Body of pancreas (tissue), 4 donors: ENCODE data around the gene CYP8B1. TPM values are rescaled to one million over a fixed set of nuclear protein-coding genes. Genes with fewer than 3 reads are reported as not detected.

Experiments
- ATAC-seq: fragments of 150-250 bp; one replicate; pipeline ENCODE4 v1.9.1; 2016
- DNase-seq, 4 donors: peaks; one replicate each; pipeline ENCODE4 v3.0.0-alpha.2; 2019
- H3K27ac ChIP-seq, 4 donors: fragments of 200-600 bp; sonication (generic); 1 replicate in 3 of 4; 2 replicates in 1 of 4; pipeline versions ENCODE4 v1.5.1 to v1.6.1; 2016 to 2019; ENCODE audit warnings: mild to moderate bottlenecking in 1 of 4, mixed read lengths in 1 of 4, moderate library complexity in 1 of 4
- H3K27me3 ChIP-seq, 2 donors: fragments of 200-600 bp; sonication (generic); one replicate each; pipeline ENCODE4 v1.6.0; 2016; ENCODE audit warnings: mild to moderate bottlenecking in 1 of 2
- H3K36me3 ChIP-seq, 2 donors: fragments of 200-600 bp; sonication (generic); replicated peaks in 1 of 2; 2 replicates each; pipeline ENCODE4 v1.5.1; 2016; ENCODE audit warnings: low read depth in 2 of 2; ENCODE audit not compliant: insufficient read depth in 1 of 2
- H3K4me1 ChIP-seq: fragments of 200-600 bp; sonication (generic); one replicate; pipeline ENCODE4 v1.6.0; 2016
- H3K4me3 ChIP-seq, 2 donors: fragments of 200-600 bp; sonication (generic); 1 replicate in 1 of 2; 2 replicates in 1 of 2; pipeline ENCODE4 v1.5.1; 2016 to 2019
- H3K9me3 ChIP-seq, 3 donors: fragments of 200-600 bp; sonication (generic); 1 replicate in 2 of 3; 2 replicates in 1 of 3; pipeline ENCODE4 v1.5.1; 2016
- POLR2A ChIP-seq, 3 donors: fragments of 450-650 bp; IDR thresholded peaks; one replicate each; pipeline ENCODE4 v1.6.1; 2016; ENCODE audit warnings: antibody characterized with exemption in 3 of 3, mild to moderate bottlenecking in 2 of 3
- WGBS, 2 donors: methylation state at CpG; one replicate each; pipeline ENCODE4 v1.1.5; 2017; 5-methylcytosine and 5-hydroxymethylcytosine counted together
- intact Hi-C: fragments of 100-400 bp; cut with DNase I; formaldehyde crosslinking; loops from one replicate; pipeline ENCODE4 v1.15.1; 2023
- total RNA-seq, 2 donors: library from RNA; depleted of rRNA; stranded (reverse); fragments of >200 nt; gene quantifications; one replicate each; pipeline ENCODE4 v1.1.0, GENCODE V29; 2016
- TF ChIP-seq, protein P1 (sequence below), 7 experiments: fragments of 450-650 bp in 4 of 7; fragments of 200-600 bp in 3 of 7; sonication (generic) in 3 of 7; IDR thresholded peaks; one replicate each; pipeline ENCODE4 v1.5.1; 2016 to 2019; ENCODE audit warnings: antibody characterized with exemption in 7 of 7

CYP8B1 gene
- total RNA-seq, 2 donors from 2014 or later, result not detected

DNA sequence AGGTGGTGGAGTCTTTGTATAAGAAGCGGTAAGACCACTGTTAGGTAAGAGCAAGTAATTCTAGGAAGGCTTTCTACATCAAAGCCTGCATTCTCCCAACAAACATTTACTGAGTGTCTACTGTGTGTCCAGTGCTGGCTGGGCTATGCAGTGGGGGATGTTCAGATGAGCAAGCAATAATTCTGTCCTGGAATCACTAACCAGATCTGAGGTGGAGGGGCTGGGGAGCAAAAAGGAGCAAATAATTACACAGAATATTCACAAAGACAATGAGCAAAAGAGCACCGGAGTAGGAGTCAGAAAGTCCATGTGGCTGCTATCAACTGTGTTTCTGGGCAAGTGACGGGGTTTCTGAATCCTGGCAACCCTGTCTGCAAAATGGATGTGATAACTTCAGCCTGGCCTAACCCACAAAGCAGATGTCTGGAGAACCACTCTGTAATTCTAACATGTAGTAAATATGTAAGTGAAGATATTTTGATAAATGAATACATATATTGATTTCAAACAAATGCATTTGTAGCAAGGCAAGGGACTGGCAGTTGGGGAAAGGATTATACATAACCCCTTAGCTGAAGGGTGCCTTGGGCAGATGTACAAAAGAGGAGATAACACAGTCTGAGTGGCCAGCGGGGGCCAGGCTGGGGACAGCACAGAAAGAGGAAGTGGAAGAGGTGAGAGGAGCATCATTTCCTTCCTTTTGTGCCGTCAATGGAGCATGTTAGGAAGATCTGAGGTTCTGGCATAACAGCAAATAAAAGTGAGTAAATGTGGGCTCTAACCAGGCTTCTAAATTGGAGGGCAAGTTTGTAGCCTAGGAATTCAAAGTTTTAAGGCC is 28.8 kb downstream of the CYP8B1 start:
- H3K9me3 ChIP-seq, result no peaks in the 10 kb centered on the region
- no peak for ATAC-seq
- H3K36me3 ChIP-seq, result no peaks in the 10 kb centered on the region
- DNase-seq, result peak in 1 of 4 donors; percentile 36
- TF ChIP-seq POLR2A (IDR thresholded peaks at IDR 0.05), result no peak
- TF ChIP-seq, protein P1, sequence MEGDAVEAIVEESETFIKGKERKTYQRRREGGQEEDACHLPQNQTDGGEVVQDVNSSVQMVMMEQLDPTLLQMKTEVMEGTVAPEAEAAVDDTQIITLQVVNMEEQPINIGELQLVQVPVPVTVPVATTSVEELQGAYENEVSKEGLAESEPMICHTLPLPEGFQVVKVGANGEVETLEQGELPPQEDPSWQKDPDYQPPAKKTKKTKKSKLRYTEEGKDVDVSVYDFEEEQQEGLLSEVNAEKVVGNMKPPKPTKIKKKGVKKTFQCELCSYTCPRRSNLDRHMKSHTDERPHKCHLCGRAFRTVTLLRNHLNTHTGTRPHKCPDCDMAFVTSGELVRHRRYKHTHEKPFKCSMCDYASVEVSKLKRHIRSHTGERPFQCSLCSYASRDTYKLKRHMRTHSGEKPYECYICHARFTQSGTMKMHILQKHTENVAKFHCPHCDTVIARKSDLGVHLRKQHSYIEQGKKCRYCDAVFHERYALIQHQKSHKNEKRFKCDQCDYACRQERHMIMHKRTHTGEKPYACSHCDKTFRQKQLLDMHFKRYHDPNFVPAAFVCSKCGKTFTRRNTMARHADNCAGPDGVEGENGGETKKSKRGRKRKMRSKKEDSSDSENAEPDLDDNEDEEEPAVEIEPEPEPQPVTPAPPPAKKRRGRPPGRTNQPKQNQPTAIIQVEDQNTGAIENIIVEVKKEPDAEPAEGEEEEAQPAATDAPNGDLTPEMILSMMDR (IDR thresholded peaks at IDR 0.05), result no peak
- no peaks in the 10 kb centered on the region for H3K4me1 ChIP-seq
- intact Hi-C loops, result no loop called here
- no peaks in the 10 kb centered on the region for H3K27me3 ChIP-seq
- H3K4me3 ChIP-seq, result no peak overlapping the region
- 54 to 63% methylated on average over 5 of the region's 5 CpGs for WGBS, 2 donors
- H3K27ac ChIP-seq, result no peak overlapping the region

DNA sequence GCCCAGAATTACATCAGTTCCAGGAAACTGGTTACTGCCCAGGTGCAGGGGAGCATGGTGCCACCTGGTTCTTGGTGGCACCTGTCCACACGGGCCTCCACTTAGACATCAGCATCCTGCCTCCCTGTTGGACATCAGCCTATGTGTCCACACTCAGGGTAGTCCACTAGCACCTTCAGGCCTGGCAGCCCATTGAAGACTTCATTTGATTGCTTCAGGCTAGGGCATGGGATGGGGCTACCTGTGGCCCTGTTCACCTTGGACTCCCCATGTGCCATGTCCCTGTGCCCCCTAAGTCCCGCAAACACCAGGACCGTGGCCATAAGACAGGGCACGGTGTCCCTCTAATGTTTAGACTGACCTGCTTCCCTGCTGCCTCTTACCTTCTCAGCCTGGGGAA is 30.9 kb downstream of the CYP8B1 start:
- ATAC-seq (no peak), DNase-seq (no peak)
- Histone ChIP-seq H3K4me3 (no peak overlapping the region), H3K9me3 (no peaks in the 10 kb centered on the region), H3K36me3 (no peaks in the 10 kb centered on the region), H3K4me1 (no peaks in the 10 kb centered on the region), H3K27ac (no peak overlapping the region), H3K27me3 (no peaks in the 10 kb centered on the region)
- intact Hi-C loops, result loop anchor here (5.0 kb wide), 1 partner anchor 63 kb away; no protein-coding TSS in a partner anchor
- TF ChIP-seq, protein P1 (IDR thresholded peaks at IDR 0.05), result no peak
- no peak for TF ChIP-seq POLR2A (IDR thresholded peaks at IDR 0.05)
- 78 to 91% methylated on average over 4 of the region's 4 CpGs for WGBS, 2 donors

DNA sequence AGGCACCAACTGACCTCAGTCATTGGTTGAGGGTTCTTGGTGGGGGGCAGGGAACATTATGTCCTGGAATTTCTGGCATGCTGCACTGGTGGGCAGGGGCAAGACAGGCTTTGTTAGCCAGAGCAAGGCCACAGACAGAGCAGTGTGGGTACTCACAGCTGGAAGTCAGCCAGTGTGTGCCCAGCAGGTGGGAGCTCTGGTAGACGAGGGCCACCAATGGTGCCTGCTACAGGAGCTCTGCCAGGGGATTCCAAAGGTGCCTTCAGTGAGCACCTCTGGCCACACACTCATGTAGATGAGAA is 31.3 kb downstream of the CYP8B1 start:
- 67 to 80% methylated on average over 1 of the region's 1 CpG for WGBS, 2 donors
- Histone ChIP-seq H3K9me3 (no peaks in the 10 kb centered on the region), H3K27ac (no peak overlapping the region)

DNA sequence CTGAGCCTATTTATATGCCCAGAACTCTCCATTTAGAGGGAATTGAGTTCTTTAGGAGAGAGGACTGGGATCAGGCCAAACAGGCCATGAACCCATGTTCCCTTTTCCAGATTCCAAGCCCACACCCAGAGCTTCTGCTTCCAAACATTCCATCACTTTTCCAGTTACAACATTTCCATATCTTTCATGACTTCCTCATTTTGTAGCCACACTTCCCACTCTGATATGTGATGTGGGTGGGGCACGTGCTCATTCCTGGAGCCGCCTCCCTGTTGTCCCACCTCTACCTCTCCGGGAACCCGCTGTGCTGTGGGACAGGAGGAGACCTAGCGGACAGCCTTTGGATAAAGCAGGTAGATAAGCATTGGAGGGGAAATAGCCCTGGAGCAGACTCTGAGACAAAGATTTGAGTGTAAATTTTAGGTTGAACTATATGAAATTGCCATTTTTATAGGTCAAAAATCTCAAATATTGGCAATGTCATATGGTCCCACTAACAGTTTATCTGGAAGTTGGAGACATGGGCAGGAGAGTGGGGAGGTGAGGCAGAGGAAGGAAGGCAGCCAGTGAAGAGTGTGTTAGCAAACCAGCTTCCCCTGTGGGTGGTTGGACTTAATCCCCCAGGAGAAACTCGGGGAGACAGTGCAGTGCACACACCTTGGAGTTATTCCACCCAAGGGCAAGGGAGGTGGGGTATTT is 31.8 kb downstream of the CYP8B1 start:
- no peak for TF ChIP-seq POLR2A (IDR thresholded peaks at IDR 0.05)
- TF ChIP-seq, protein P1 (IDR thresholded peaks at IDR 0.05), result no peak
- DNase-seq, result peak in 1 of 4 donors; percentile 27
- Histone ChIP-seq H3K4me3 (no peak overlapping the region), H3K27me3 (no peaks in the 10 kb centered on the region), H3K9me3 (no peaks in the 10 kb centered on the region), H3K36me3 (no peaks in the 10 kb centered on the region), H3K27ac (no peak overlapping the region), H3K4me1 (no peaks in the 10 kb centered on the region)
- intact Hi-C loops, result loop anchor here (5.0 kb wide), 1 partner anchor 62 kb away; no protein-coding TSS in a partner anchor
- WGBS, 2 donors, result 68% methylated on average over 6 of the region's 6 CpGs
- peak; percentile 22 for ATAC-seq

More for the DNA sequence above, 31.3 kb downstream of the CYP8B1 start:
- Histone ChIP-seq H3K36me3 (no peaks in the 10 kb centered on the region), H3K4me1 (no peaks in the 10 kb centered on the region), H3K27me3 (no peaks in the 10 kb centered on the region), H3K4me3 (no peak overlapping the region)
- ATAC-seq, result peak; percentile 31
- DNase-seq, result peak in 1 of 4 donors; percentile 31
- TF ChIP-seq POLR2A (IDR thresholded peaks at IDR 0.05), result no peak
- TF ChIP-seq, protein P1 (IDR thresholded peaks at IDR 0.05), result no peak
- intact Hi-C loops, result loop anchor here (5.0 kb wide), 1 partner anchor 62 kb away; no protein-coding TSS in a partner anchor
